NCI-H1694 (cell line): ENCODE measurements around the gene REM2.

ENCODE experiments used
- DNase-seq: peaks from one replicate; lab custom pipeline; 2025; lab: John Stamatoyannopoulos, UW

The REM2 gene, protein sequence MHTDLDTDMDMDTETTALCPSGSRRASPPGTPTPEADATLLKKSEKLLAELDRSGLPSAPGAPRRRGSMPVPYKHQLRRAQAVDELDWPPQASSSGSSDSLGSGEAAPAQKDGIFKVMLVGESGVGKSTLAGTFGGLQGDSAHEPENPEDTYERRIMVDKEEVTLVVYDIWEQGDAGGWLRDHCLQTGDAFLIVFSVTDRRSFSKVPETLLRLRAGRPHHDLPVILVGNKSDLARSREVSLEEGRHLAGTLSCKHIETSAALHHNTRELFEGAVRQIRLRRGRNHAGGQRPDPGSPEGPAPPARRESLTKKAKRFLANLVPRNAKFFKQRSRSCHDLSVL

DNA sequence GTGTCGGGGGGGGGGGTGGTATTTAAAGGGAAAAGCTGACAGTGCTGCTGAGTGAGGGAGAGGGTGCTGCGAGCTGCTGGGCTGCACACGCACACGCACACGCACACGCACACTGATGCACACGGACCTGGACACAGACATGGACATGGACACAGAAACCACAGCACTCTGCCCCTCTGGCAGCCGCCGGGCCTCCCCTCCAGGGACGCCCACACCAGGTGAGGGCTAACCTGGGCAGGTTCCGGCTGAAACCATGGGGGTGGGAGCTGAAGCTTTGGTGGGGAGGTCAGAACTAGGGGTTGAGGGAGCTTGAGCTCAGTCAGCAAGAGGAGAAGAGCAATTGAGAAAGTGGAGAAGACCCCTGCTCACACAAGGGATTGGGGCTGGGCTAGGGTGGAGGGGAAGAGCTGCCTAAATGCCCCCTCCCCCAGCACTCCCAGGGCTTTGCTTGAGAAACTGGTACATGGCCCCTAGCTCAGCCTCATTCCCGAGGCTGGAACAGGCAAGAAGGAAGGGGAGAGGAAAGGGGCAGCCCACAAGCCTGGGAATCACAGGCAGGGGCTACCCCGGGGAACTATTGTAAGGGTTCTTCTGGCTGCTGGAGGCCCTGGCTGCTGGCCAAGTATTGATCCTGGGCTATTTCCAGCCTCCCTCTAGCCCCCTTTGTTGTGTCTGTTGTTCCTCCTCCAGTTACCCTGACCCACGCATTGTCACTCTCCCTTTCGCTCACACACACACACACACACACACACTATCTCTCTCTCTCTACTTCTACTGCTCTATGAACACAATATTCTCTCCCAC lies at the start of gene REM2:
REM2 (plus strand) TSS at position 50 of the 804 bp plus-strand sequence; CDS start at position 116, 66 bp downstream.
- no peak for DNase-seq

DNA sequence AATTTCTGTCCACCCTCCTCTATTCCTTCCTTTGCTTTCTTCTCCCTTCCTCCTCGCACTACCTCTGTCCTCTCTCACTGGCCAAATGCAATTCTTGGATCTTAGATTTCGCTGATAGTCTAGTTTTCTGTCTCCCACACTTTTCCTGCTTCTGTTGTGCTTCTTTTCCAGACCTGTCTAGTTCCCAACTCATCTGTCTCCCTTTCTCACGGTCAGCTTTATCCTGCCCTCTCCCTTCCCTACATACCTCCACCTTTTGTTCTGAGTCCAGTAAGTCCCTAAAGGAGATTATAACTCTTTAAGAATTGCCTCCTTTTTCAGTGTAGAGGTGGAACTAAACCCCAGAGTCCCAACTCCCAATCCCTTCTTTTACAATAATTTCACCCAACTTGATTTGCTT lies 47.5 kb upstream of the REM2 start:
- DNase-seq, result no peak

DNA sequence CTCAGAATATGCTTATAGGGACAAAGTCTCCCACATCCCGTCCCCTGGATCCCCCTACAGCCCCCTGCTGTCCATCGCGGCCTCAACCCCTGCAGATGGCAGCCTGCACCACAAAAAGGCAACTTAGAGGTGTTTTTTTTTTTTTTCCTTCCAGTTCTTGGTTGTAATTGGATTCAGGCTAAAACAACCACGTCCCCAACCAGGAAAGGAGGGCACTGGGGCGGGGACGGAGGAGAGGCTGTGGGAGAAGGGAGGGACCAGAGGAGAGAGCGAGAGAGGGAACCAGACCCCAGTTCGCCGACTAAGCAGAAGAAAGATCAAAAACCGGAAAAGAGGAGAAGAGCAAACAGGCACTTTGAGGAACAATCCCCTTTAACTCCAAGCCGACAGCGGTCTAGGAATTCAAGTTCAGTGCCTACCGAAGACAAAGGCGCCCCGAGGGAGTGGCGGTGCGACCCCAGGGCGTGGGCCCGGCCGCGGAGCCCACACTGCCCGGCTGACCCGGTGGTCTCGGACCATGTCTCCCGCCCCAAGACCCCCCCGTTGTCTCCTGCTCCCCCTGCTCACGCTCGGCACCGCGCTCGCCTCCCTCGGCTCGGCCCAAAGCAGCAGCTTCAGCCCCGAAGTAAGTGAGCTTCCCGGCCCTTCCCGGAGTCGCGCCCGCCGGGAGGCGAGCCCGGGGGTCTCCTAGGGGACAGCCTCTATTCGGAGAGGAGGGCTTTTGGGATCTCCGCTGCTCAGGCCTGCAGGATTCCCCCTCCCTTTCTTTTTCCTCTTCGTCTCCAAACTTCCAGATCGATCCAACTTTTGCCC lies 46.5 kb upstream of the REM2 start, which contains the start of gene MMP14:
MMP14 (plus strand) TSS at position 285 of the 813 bp plus-strand sequence; CDS start at position 518, 233 bp downstream.
- no peak for DNase-seq

DNA sequence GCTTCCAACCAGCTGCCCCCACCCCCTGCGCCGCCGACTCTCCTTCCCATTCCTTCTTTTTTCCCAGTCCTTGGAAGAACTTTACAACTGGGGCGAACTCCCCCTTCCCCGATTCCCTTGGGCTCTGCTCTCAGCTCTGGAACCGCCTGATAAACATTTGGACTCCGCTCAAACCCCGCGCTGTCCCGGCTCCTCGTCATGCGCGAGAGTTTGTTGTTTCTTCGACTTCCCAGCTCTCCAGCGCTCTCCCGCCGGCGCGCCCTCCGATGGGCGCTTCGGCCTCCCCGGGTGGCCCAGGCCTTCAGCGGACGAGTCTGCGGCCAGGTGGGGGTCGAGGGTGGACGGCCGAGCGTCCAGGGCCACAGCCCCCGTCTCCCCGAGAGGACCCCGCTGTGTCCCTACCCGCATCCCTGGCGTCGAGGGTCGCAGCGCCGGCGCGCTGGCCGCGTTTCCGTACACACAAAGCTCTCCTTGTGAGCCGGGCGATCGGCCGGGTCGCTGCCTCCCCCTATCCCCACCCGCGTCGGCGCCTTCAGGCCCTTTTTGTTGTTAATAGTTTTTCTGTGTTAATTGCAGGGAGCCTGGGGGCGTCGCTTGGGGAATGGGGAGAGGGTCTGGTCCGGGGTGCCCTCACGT lies 45.8 kb upstream of the REM2 start:
- DNase-seq, result no peak

DNA sequence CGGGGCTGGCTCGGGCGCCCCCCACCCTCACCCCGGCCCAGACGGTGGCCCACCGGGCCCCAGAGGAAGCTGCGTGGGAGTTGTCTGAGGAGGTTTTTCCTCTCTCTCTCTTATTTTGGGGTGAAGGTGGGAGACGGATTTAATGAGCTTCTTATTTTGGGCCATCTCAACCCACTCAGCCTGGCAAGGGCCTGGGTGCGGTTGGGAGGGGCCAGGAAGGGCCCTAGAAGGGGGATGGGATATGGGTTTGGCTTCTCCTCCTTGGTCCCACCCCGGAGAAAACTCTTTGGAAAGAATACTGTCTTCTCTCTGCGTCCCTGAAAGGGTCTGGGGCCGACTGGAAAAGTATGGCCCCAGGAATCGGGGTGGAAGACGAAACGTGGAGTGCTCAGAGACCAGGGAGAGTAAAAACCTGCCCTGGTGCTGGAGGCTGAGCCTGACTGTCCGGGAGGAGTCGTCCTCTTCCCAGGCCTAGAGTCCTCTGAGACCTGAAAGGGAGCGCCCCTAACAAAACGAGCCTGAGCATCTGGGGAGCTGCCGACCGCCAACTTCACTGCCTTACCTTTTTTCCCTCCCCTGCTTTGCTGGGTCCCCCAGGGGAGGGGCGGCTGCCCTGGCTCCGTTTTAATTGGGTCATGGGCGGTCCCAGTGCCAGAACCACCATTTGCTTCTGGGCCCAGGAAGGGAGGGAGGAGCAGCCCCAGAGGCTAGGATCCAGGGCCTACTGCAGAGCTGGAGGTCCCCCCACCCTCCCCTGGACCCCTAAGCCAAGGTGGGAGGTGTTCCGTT lies 45.1 kb upstream of the REM2 start:
- DNase-seq, result no peak

DNA sequence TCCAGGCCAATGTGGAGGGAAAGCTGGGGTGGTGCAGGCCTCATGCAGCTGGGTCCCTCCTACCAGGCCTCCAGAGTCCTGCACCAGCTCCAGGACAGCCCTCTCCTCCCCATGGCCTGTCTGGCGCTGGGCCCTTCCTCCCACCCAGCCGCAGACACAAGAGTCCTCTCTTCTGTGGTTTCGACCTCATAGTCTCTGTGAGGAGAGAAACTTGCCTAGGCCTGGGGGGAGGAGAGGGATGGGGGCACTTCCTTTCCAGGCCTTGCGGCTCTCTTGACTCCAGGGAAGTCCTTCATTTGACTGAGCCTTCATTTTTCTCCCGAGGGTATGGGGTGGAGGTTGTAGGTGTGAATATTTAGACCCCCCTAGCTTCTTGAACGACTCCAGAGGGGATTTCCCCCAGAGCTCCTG lies 44.4 kb upstream of the REM2 start:
- DNase-seq, result no peak

DNA sequence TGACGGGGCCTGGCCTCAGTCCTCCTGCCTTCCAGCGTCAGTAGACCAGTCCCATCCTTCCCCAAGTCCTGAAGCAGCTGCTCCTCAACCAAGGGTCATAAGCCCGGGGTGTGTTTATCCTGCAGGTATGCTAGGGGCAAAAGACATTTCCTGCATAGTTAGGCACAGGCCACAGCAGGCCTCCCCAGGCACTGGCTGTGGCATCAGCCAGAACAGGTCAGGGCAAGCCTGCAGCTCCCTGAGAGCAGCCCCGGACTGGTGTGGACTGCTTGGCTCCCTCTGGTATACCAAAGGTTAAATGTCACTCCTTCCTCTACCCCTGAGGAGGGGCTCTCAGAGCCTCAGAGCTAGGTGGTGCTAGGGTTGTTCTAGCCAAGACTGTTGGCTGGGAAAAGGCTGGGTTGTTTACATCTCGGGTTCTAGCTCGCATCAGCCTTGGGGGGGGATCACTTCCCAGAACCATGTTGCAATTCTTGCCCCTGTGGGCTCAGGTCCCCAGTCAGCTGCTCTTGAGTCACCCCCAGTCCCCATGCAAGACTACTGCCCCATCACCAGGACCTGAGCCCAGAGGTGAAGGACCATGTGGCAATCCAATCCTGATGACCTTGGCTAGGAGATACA lies 43.8 kb upstream of the REM2 start:
- DNase-seq, result no peak

DNA sequence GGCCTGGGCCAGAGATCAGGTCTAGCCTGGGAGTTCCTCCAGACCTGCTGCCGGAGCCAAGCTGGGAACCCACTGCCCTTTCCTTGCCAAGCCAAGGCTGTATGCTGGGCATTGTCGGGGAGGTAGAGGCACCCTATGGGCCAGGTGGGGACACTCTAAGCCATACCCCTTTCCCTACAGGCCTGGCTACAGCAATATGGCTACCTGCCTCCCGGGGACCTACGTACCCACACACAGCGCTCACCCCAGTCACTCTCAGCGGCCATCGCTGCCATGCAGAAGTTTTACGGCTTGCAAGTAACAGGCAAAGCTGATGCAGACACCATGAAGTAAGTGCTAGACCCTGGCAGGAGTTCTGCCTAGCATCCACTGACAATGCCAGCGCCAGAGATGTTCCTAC lies 41.7 kb upstream of the REM2 start:
- DNase-seq, result no peak

DNA sequence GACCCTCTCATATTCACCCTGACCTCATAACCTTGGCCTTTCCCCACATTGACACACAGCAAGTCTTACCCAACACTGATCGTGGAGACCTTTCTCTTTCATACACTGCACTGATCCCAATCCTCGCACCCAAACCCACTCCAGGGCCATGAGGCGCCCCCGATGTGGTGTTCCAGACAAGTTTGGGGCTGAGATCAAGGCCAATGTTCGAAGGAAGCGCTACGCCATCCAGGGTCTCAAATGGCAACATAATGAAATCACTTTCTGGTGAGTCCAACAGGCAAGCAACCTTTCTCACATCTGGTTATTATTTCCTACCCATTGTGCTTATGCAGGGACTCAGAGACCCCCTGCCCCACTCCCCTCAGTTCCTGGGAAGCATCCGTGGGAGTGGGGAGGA lies 41.3 kb upstream of the REM2 start:
- no peak for DNase-seq

DNA sequence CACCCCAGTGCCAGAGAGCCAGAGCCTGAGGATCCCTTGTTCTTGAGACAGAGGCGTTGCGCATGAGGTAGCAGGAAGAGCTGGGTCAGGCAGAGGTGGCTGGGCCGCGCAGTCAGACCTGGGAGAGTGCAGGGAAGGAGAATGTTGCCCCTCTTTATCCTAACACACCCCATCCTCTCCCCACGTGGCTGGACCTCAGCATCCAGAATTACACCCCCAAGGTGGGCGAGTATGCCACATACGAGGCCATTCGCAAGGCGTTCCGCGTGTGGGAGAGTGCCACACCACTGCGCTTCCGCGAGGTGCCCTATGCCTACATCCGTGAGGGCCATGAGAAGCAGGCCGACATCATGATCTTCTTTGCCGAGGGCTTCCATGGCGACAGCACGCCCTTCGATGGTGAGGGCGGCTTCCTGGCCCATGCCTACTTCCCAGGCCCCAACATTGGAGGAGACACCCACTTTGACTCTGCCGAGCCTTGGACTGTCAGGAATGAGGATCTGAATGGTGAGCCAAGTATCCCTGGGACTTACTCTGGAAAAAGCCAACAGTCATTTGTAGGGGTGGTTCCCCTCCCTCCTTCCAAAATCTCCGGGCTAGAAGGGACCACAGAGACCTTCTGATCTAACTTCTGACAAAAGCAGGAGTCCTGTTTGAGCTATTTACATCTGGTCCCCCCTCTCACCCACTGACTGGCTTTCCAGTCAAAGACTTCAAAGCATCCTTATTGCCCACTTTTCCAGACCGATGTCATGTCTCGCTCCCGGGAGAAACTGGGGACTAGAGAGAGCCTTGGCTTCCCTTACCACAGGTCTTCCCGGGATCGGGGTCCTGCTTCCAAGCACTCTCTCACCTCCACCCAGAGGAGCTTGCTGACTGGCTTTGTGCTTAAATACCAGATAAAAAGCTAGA lies 40.6 kb upstream of the REM2 start:
- DNase-seq, result no peak

DNA sequence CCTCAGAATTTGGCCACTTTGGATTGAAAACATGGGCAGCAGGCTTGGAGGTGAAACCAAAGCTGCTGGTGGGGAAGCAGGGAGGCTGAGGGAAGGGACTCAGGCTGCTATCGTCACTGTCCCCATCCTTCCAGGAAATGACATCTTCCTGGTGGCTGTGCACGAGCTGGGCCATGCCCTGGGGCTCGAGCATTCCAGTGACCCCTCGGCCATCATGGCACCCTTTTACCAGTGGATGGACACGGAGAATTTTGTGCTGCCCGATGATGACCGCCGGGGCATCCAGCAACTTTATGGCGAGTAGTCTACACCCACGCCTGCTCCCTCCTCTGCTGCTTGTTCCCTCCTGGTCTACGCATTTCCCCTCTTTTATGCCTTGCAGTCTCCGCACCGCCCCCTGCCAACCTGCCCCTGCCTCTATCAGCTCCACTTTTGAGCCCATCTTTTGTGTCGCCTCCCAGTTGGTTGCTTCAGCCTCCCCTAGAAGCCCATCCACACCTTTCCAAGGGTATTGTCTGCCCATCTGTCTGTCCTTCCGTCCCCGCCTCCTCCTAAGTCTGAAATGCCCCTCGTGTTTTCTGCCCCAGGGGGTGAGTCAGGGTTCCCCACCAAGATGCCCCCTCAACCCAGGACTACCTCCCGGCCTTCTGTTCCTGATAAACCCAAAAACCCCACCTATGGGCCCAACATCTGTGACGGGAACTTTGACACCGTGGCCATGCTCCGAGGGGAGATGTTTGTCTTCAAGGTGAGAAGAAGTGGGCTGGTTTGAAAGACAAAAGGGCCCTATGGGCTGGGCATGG lies 39.7 kb upstream of the REM2 start:
- DNase-seq, result no peak

DNA sequence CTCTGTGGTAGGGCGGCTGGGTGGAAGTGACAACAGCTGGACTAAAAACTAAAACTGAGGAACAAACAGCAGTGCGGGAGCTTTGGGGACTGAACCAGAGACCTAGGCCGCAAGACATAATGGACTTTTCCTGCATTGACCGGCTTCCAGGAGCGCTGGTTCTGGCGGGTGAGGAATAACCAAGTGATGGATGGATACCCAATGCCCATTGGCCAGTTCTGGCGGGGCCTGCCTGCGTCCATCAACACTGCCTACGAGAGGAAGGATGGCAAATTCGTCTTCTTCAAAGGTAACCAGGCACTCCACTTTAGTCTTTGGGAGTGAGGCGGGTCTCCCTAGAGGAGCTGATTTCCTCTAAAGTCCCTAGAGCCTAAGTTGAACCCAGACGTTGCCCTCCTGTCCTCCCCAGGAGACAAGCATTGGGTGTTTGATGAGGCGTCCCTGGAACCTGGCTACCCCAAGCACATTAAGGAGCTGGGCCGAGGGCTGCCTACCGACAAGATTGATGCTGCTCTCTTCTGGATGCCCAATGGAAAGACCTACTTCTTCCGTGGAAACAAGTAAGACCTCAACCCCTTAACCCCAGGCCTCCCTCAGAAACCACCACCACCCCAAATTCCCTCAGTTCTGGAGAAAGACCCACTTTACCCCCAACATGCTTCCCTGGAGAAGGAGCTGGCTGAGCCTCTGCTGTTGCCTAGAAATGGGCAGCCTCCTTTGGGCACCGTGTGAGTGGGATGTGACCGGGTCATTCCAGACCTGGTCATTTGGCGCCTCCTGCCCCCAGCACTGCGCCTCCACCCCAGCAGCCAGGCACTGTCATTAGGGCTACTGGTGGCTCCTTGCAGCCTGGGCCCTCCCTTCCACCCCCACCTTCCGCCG lies 38.6 kb upstream of the REM2 start:
- DNase-seq, result no peak

DNA sequence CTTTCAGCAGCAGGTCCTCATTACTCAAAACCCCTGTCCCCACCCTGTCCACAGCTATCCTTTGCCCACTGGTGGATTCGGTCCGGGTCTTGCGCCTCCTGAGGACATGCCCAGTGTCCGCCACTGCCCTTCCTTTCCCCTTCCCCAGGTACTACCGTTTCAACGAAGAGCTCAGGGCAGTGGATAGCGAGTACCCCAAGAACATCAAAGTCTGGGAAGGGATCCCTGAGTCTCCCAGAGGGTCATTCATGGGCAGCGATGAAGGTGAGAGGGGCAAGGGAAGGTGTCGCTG lies 38.0 kb upstream of the REM2 start:
- no peak for DNase-seq

DNA sequence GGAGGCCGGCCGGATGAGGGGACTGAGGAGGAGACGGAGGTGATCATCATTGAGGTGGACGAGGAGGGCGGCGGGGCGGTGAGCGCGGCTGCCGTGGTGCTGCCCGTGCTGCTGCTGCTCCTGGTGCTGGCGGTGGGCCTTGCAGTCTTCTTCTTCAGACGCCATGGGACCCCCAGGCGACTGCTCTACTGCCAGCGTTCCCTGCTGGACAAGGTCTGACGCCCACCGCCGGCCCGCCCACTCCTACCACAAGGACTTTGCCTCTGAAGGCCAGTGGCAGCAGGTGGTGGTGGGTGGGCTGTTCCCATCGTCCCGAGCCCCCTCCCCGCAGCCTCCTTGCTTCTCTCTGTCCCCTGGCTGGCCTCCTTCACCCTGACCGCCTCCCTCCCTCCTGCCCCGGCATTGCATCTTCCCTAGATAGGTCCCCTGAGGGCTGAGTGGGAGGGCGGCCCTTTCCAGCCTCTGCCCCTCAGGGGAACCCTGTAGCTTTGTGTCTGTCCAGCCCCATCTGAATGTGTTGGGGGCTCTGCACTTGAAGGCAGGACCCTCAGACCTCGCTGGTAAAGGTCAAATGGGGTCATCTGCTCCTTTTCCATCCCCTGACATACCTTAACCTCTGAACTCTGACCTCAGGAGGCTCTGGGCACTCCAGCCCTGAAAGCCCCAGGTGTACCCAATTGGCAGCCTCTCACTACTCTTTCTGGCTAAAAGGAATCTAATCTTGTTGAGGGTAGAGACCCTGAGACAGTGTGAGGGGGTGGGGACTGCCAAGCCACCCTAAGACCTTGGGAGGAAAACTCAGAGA lies 37.0 kb upstream of the REM2 start:
- DNase-seq, result no peak

DNA sequence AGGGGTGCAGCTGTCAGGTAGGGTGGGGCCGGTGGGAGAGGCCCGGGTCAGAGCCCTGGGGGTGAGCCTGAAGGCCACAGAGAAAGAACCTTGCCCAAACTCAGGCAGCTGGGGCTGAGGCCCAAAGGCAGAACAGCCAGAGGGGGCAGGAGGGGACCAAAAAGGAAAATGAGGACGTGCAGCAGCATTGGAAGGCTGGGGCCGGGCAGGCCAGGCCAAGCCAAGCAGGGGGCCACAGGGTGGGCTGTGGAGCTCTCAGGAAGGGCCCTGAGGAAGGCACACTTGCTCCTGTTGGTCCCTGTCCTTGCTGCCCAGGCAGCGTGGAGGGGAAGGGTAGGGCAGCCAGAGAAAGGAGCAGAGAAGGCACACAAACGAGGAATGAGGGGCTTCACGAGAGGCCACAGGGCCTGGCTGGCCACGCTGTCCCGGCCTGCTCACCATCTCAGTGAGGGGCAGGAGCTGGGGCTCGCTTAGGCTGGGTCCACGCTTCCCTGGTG lies 36.2 kb upstream of the REM2 start:
- no peak for DNase-seq

DNA sequence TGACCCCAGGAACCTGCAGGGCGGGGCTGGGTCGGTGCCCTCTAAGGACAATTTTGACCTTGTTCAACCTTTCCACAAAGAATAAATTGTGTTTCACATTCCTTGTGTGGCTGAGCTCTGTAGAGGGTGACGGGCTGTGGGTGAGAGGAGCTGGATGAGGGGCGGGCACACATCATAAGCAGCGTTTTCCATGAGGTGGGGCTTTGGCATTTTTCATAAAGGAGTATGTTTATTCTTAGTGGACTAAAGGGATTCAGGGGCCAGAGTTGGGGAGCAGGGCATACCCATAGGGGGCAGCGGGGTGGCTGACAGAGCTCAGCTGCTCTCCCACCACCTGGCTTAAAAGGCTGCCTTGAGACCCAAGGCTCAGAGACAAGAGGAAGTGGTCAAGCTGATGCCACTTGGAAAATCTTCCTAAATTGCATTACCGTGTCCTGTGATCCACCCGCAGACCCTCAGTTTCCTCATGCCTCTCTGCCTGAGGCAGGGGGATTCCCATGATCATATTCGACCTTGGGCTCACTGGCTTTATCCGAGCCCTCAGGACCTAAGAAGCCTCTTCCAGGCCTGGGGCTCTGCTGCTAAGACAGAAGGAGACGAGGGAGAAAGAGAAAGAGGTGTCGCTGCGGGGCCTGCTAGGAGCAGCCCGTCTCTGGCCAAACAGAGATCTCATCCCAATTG lies 35.2 kb upstream of the REM2 start:
- DNase-seq, result no peak
